GM19438 (cell line): Measurements from ENCODE around the gene MUC3A.
"Not testable (repeated sequence)": the region's sequence is repeated elsewhere in the genome, so short reads cannot be mapped to it uniquely, and the experiment has no call there.

Source experiments
- ATAC-seq: cut with Tn5 transposase; IDR thresholded peaks from one replicate; pipeline ENCODE4 v1.9.1; 2021; ENCODE audit warnings: low read depth; ENCODE audit not compliant: unreplicated experiment

The MUC3A gene

GRCh38 chr7:100949227-100949932 is at the start of gene MUC3A:
Gene MUC3A (plus strand): TSS chr7:100949534. CDS start chr7:100949625, 91 bp downstream.
- ATAC-seq: no peak

- ATAC-seq: no peak
Observed at GRCh38 chr7:100900978-100901377, 48.4 kb upstream of the MUC3A start.

GRCh38 chr7:100901921-100902332 is 47.4 kb upstream of the MUC3A start:
- ATAC-seq: no peak

- ATAC-seq: no peak
Observed at GRCh38 chr7:100902638-100903037, 46.7 kb upstream of the MUC3A start.

GRCh38 chr7:100908512-100908911 is 40.8 kb upstream of the MUC3A start:
- ATAC-seq: no peak

- not testable (repeated sequence) for ATAC-seq
Observed at GRCh38 chr7:100910443-100910842, 38.9 kb upstream of the MUC3A start.

- ATAC-seq: no peak
Observed at GRCh38 chr7:100911484-100911883, 37.9 kb upstream of the MUC3A start.

GRCh38 chr7:100914208-100914878 is 35.0 kb upstream of the MUC3A start:
- ATAC-seq: no peak

- ATAC-seq: no peak
Observed at GRCh38 chr7:100914879-100915447, 34.4 kb upstream of the MUC3A start.

- not testable (repeated sequence) for ATAC-seq
Observed at GRCh38 chr7:100919335-100919734, 30.0 kb upstream of the MUC3A start.

GRCh38 chr7:100919779-100920437 is 29.4 kb upstream of the MUC3A start:
- ATAC-seq: not testable (repeated sequence)

GRCh38 chr7:100921039-100921438 is 28.3 kb upstream of the MUC3A start:
- ATAC-seq: no peak

- ATAC-seq: not testable (repeated sequence)
Observed at GRCh38 chr7:100923616-100924015, 25.7 kb upstream of the MUC3A start.

- ATAC-seq: no peak
Observed at GRCh38 chr7:100929808-100930174, 19.5 kb upstream of the MUC3A start.

GRCh38 chr7:100933734-100934133 is 15.6 kb upstream of the MUC3A start:
- no peak for ATAC-seq

GRCh38 chr7:100935381-100935780 is 14.0 kb upstream of the MUC3A start:
- ATAC-seq: not testable (repeated sequence)

GRCh38 chr7:100936167-100936566 is 13.2 kb upstream of the MUC3A start:
- not testable (repeated sequence) for ATAC-seq

GRCh38 chr7:100942045-100942774 is 7.1 kb upstream of the MUC3A start:
- ATAC-seq: no peak

- ATAC-seq: no peak
Observed at GRCh38 chr7:100943693-100944092, 5.6 kb upstream of the MUC3A start.

GRCh38 chr7:100944138-100944537 is 5.2 kb upstream of the MUC3A start:
- no peak for ATAC-seq

- no peak for ATAC-seq
Observed at GRCh38 chr7:100946111-100946510, 3.2 kb upstream of the MUC3A start.
